Mucosa of gallbladder (tissue), 1 donor: ENCODE measurements around the gene NME7. TPM values are rescaled to one million over a fixed set of nuclear protein-coding genes. Genes with fewer than 3 reads are reported as not detected.
"Not testable (repeated sequence)": the region's sequence is repeated elsewhere in the genome, so short reads cannot be mapped to it uniquely, and the experiment has no call there.

Experiments
- DNase-seq: peaks from one replicate; pipeline ENCODE4 v3.0.0-alpha.2; 2020; ENCODE audit warnings: low spot score
- total RNA-seq: library from RNA; stranded (reverse); gene quantifications from one replicate; pipeline ENCODE4 v1.2.1, GENCODE V29; 2021
- donor health status: DM: no; HTN: no; CAD: no.

NME7 gene
- total RNA-seq, 1 donor from 2014 or later, result 18.0 TPM

GRCh38 chr1:169127305-169127704 is 240.3 kb downstream of the NME7 start:
- no peak for DNase-seq

DNA sequence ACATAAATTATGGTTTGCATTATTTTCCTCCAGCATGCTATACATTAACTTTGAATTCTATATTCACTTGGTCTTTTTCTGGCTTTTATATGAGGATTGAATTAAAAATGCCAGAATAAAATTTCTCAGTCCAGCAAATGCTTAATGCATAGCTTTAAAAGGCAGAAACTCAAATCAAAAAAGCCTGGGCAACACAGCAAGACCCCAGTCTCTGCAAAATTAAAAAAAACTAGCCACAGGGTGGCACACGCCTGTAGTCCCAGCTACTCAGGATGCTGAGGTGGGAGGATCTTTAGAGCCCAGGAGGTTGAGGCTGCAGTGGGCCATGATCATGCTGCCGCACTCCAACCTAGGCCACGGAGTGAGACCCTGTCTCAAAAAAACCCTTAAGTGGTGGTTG is 241.3 kb downstream of the NME7 start:
- no peak for DNase-seq

GRCh38 chr1:169125597-169125996 is 242.0 kb downstream of the NME7 start:
- not testable (repeated sequence) for DNase-seq

DNA sequence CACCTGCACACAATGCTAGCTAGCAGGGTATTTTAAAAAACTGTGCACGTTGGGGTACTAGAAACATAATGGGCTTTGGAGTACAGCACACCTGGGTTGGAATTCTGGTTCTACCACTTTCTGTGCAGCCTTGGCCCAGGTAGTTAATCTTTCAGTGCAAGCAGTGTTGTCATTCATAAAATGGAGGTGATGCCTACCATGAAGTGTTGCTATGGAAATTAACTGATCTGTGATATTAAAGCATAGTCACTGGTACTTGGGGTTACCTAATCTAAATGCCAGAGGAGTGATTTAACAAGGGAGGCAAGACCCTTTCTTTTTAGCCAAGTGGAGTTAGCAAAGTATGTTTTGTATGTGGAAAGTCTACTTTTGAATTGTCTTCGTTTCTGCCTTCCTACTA is 243.1 kb downstream of the NME7 start:
- DNase-seq, result no peak

GRCh38 chr1:169122976-169123375 is 244.6 kb downstream of the NME7 start:
- DNase-seq, result no peak

- no peak for DNase-seq
Measured at GRCh38 chr1:169121146-169121923, 246.3 kb downstream of the NME7 start.

DNA sequence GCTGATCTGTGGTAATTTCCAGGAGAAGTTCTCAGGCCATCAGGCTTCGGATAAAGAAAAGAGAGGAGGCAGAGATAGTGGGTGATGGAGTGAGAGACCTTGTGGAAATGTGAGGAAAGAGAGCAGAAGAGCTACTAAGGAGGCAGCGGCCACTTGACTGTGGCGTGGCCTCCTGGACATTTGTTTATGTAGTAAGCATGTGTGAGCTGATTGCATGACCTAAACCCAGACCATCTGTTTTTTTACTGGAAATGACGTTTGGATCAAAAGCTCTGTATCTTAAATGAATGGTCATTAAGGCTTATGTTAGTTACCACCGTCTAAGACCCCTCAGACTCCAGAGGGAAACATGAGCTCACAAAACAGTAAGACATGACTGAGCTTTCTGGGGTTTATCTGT is 247.5 kb downstream of the NME7 start:
- no peak for DNase-seq

- no peak for DNase-seq
Measured at GRCh38 chr1:169119405-169119804, 248.2 kb downstream of the NME7 start.

DNA sequence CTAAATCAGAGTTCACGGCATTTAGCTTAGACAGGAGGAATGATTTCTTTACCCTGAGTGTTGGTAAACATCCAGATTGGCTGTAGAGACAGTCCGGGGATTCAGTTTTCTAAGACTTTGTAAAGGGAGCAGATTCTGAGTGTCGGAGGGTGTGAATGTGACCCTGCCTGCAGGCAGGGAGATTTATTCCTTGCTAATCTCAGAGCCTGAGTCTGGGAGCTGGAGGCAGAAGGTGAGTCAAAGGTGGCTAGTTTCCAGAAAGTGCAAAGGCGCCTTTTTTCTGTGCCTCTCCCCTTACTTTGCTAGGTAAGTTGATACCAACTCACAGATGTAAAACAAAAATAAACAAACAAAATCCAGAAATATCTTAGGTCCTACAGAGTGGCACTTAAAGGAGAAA is 249.4 kb downstream of the NME7 start:
- no peak for DNase-seq

DNA sequence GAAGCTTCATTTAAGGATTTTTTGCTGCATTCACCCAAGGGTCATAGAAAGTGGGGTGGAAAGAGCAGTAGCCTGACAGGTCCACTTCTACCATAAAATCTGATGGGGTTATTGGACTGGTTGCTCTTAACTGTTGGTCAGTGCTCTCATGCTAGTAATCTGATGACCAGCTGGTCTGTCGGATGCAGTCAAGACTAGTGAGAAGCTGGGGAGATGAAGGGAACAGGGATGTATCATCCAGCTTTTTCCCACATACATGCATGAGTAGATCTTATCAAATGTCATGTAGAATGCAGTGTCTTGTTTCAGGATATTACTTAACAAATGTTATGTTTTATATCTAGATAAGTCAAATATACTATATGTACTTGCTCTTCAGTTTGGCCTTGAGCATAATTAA is 250.0 kb downstream of the NME7 start:
- DNase-seq, result no peak

GRCh38 chr1:169117014-169117413 is 250.6 kb downstream of the NME7 start:
- DNase-seq, result no peak

DNA sequence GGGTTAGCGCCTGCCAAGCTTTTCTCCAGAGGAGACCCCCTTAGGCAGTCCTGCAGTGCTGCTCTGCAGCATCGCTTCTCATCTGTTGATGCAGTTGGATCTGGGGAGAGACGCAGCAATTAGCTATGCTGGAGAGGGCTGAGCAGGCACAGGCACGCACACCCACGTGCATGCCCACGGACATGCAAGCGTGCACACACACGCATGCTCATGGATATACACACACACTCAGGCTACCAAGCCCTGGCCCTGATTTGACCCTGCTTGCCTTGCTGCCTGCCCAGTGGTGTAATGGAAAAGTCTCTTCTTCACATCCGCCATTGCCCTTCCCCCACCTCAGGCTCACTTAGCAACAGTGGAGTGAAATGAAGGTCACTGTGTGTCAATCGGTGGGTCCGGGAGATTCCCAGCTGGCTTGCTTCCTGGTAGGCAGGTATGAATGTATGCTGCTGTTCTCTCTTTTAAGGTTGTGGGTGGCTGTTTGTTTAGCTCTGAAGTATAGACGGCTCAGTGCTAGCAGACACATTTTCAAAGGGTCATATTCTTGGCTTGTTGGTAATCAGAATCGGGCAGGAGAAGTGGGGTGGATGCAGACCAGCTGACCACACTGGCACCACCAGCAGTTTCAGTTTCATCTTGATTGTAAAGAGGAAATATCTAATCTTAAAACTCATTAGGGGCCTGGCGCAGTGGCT is 251.6 kb downstream of the NME7 start:
- DNase-seq, result peak; percentile 77

DNA sequence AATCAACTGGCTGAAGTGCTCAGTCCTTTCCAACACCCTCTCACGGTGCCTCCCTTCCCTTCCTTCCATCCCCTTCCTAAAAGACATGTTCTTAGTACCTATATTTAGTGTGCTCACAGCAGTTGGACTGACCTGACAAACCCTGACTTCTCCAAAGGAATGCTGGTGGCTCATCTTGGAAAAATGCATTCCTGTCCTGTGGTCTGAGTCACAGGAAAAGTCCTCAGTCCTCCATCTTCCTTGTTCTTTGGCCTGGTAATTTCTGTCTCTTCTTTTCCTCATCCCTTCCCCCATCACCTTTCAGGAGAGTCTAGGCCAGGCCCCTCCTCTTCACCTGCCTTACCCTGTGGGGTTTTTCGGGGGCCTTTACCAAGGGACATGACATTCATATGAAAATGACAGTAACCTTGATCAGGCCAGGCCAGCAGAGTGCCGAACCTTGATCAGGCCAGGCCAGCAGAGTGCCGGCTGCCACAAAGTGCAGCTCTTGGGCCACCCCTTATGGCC is 253.9 kb downstream of the NME7 start:
- DNase-seq, result no peak

GRCh38 chr1:169112241-169112640 is 255.4 kb downstream of the NME7 start:
- DNase-seq, result no peak

- no peak for DNase-seq
Measured at GRCh38 chr1:169111472-169111871, 256.1 kb downstream of the NME7 start.

DNA sequence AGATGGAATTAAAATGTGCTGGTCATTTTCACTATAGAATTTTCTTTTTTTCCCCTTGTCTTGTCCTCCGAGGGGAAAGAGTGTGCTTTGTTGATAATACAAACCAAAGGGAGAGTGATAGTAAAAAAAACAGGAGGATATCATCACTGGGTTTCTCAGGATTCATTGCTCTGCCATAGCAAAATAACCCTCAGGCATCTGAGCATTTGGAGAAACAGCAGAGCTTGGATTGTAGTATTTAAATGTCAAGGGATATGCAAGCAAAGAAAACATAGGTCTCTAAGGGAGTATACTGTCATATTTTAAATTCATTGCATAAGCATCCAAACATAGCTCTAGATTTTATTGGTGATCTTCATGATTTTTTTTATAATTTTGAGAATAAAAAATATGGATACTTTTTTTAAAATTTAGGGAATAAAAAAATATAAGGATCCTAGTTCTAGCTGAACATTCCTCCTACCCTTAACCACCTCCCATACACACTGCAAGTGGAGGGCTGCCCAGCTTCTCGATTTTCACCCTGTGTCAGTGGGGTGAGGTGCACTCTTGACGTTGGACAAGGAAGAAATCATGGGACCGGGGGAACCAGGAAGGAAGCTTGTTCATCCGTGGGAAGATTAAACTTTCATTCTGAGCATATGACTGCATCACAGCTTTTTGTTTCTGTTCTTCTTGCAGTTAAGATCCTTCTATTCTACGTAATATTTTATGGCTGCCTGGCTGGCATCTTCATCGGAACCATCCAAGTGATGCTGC is 256.7 kb downstream of the NME7 start:
- no peak for DNase-seq

DNA sequence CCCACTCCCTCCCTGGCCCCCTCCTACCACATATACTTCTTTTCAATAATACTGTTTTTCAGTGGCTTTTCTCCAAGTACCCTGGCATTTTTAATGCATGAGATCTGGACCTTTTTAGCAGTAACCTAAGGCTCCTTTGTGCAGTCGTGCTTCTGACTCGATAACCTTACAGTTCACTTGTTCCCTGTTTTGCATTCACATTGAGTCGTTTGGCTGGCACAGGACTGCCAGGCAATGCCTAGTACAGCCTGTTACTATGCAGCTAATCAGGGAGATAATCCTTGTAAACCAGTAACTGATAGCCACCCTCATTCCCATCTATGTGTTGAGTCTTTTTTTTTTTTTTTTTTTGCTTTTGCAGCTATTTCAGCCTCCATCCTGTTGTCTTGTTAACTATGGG is 257.4 kb downstream of the NME7 start:
- no peak for DNase-seq

GRCh38 chr1:169109561-169110134 is 257.9 kb downstream of the NME7 start:
- peak; percentile 85 for DNase-seq

DNA sequence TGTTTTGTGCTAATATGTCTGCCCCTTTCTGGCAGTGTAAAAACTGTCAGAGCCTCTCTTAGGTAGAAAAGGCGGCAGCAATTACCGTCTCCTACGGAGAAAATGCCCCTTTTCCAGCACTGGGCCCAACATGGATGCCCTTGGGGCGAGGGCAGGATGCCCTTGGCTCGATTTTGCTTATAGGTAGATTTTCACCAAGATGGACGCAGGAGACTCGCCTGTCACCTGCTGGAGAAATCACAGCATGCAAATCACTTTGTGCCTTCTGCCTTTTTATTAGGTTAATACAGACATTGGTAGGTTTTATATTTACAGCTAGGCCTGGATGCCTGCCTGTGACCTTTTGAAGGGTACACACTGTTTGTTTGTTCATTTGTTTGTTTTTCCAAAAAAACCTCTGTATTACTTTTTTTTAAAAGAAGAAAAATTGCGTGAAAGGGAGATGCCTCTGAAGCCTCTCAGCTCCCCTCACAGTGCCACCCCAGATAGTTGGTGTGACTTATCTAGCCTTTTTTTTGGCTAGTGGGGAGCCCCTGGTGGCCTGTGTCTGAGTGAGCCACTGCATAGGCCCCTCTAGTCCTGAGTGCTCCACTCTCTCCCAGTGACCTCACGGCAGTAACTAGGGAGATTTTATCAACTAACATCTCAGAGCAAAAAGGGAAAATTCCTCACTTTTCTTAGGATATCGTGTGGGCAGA is 258.6 kb downstream of the NME7 start:
- no peak for DNase-seq

DNA sequence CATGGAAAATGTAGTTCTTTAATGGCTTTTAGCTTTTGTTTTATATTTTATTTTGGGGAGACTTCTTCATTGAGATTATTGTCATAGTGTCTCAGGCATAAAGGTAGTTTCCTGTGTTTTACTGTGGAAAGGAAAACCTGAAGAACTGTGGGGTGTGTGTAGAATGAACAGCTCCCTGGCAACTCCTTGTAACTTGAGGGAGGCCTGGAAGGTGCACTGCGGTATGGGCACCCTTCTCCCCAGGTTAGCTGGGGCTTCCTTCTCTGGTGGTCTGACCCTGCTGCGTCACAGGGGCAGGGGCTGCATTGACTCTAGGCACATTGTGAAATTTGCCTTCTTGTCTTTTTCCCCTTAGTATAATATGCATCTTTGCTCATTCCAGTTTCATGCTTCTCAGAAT is 259.4 kb downstream of the NME7 start:
- DNase-seq, result no peak

- DNase-seq, result no peak
Measured at GRCh38 chr1:169107603-169108208, 259.9 kb downstream of the NME7 start.
